H1 (cell line): Measurements from ENCODE around the gene SETD1B. TPM values are rescaled to one million over a fixed set of nuclear protein-coding genes. Genes with fewer than 3 reads are reported as not detected.

Experiments used
- CTCF ChIA-PET: fragments of 300-600 bp; sonication (Branson Sonifier 250); formaldehyde crosslinking; loops from one replicate; lab custom pipeline; 2021; ENCODE audit not compliant: partially characterized antibody; lab: Charles Lee
- POLR2A ChIA-PET: fragments of 300-600 bp; sonication (Branson Sonifier 250); formaldehyde crosslinking; loops from one replicate; lab custom pipeline; 2021; ENCODE audit warnings: inconsistent platforms; ENCODE audit not compliant: partially characterized antibody; lab: Charles Lee
- DNase-seq, 2 experiments: peaks; one replicate each; pipeline versions ENCODE4 v3.0.0 to v3.0.0-alpha.2; 2010 to 2022; ENCODE audit warnings: low spot score in 2 of 2, low read depth in 1 of 2, mixed read lengths in 1 of 2
- FAIRE-seq: peaks from 2 replicates; lab custom pipeline; 2011; peaks lifted over from hg19 to GRCh38; lab: Jason Lieb, UNC
- H2AFZ ChIP-seq: 2 replicates; pipeline ENCODE4 v1.8.1; 2012; ENCODE audit warnings: low read length, inconsistent platforms
- H2AK5ac ChIP-seq: 2 replicates; pipeline ENCODE4 v1.6.1; 2013; ENCODE audit warnings: low read depth, low read length
- H2BK120ac ChIP-seq: replicated peaks from 2 replicates; pipeline ENCODE3; 2013; ENCODE audit warnings: low read depth, low read length, inconsistent platforms
- H2BK12ac ChIP-seq: 2 replicates; pipeline ENCODE4 v1.6.1; 2013; ENCODE audit warnings: low read depth, low read length
- H2BK15ac ChIP-seq: 2 replicates; pipeline ENCODE4 v1.6.1; 2013; ENCODE audit warnings: low read length
- H2BK20ac ChIP-seq: 2 replicates; pipeline ENCODE4 v1.6.1; 2013; ENCODE audit warnings: low read length
- H2BK5ac ChIP-seq: 2 replicates; pipeline ENCODE4 v1.6.1; 2013; ENCODE audit warnings: low read depth, low read length
- H3K14ac ChIP-seq: 2 replicates; pipeline ENCODE4 v1.6.1; 2013; ENCODE audit warnings: inconsistent platforms; ENCODE audit not compliant: insufficient read length
- H3K18ac ChIP-seq: 2 replicates; pipeline ENCODE4 v1.6.1; 2013; ENCODE audit warnings: low read length; ENCODE audit errors: extremely low read depth
- H3K23ac ChIP-seq: 2 replicates; pipeline ENCODE4 v1.6.1; 2013; ENCODE audit warnings: inconsistent platforms; ENCODE audit not compliant: insufficient read length
- H3K23me2 ChIP-seq: 2 replicates; pipeline ENCODE4 v1.6.1; 2013; ENCODE audit warnings: low read depth, low read length
- H3K27ac ChIP-seq: 2 replicates; pipeline ENCODE4 v1.6.1; 2011; ENCODE audit warnings: low read depth, low read length, inconsistent platforms
- H3K27me3 ChIP-seq, 4 experiments: replicated peaks in 1 of 4; 1 replicate in 1 of 4; 2 replicates in 3 of 4; pipeline versions ENCODE4 v1.6.1 to v1.8.1; 2011 to 2013; ENCODE audit warnings: low read length in 3 of 4, mild to moderate bottlenecking in 3 of 4, inconsistent platforms in 2 of 4, mixed read lengths in 2 of 4, moderate library complexity in 1 of 4; ENCODE audit not compliant: control insufficient read depth in 3 of 4, insufficient read depth in 3 of 4; ENCODE audit errors: extremely low read depth in 1 of 4
- H3K36me3 ChIP-seq, 4 experiments: 2 replicates each; pipeline versions ENCODE4 v1.6.1 to v1.8.1; 2011 to 2013; ENCODE audit warnings: mild to moderate bottlenecking in 4 of 4, low read length in 3 of 4, moderate library complexity in 2 of 4, control low read depth in 1 of 4, inconsistent platforms in 1 of 4; ENCODE audit not compliant: insufficient read depth in 4 of 4, control insufficient read depth in 2 of 4
- H3K4ac ChIP-seq: replicated peaks from 2 replicates; pipeline ENCODE3; 2013; ENCODE audit warnings: low read length, low read depth, mixed read lengths, inconsistent platforms; ENCODE audit not compliant: insufficient read length
- H3K4me1 ChIP-seq, 4 experiments: replicated peaks in 1 of 4; 1 replicate in 1 of 4; 2 replicates in 3 of 4; pipeline versions ENCODE4 v1.6.1 to v1.8.1; 2011 to 2013; ENCODE audit warnings: low read length in 3 of 4, inconsistent platforms in 2 of 4, mixed read lengths in 1 of 4; ENCODE audit not compliant: insufficient read depth in 4 of 4, control insufficient read depth in 3 of 4
- H3K4me2 ChIP-seq, 2 experiments: 2 replicates each; pipeline versions ENCODE4 v1.6.1 to v1.8.1; 2011 to 2013; ENCODE audit warnings: low read depth in 2 of 2, low read length in 2 of 2, control low read depth in 1 of 2, inconsistent platforms in 1 of 2, mild to moderate bottlenecking in 1 of 2; ENCODE audit not compliant: insufficient read depth in 1 of 2
- H3K4me3 ChIP-seq, 4 experiments: fragments of 200-600, 300-600 bp in 1 of 4; sonication (generic), shearing (Covaris generic), sonication (Bioruptor Twin) in 1 of 4; 2 replicates each; pipeline versions ENCODE4 v1.5.1 to v1.8.1; 2011 to 2016; ENCODE audit warnings: low read length in 4 of 4, low read depth in 3 of 4, control low read depth in 2 of 4, inconsistent platforms in 2 of 4, mild to moderate bottlenecking in 2 of 4, mixed read lengths in 1 of 4, moderate library complexity in 1 of 4; ENCODE audit not compliant: insufficient read depth in 2 of 4; ENCODE audit errors: extremely low read depth in 1 of 4
- H3K56ac ChIP-seq: replicated peaks from 2 replicates; pipeline ENCODE3; 2013; ENCODE audit warnings: low read depth, mild to moderate bottlenecking, mixed read lengths, low read length, inconsistent platforms; ENCODE audit not compliant: insufficient read length
- H3K79me1 ChIP-seq: 2 replicates; pipeline ENCODE4 v1.6.1; 2013; ENCODE audit warnings: low read depth, low read length, control low read depth
- H3K79me2 ChIP-seq, 2 experiments: 2 replicates each; pipeline versions ENCODE4 v1.6.1 to v1.8.1; 2012 to 2013; ENCODE audit warnings: low read length in 2 of 2, mild to moderate bottlenecking in 2 of 2, inconsistent platforms in 1 of 2; ENCODE audit not compliant: insufficient read depth in 2 of 2, control insufficient read depth in 1 of 2
- H3K9ac ChIP-seq, 4 experiments: replicated peaks in 1 of 4; 1 replicate in 1 of 4; 2 replicates in 3 of 4; pipeline versions ENCODE4 v1.6.1 to v1.8.1; 2011 to 2013; ENCODE audit warnings: low read depth in 3 of 4, low read length in 3 of 4, control low read depth in 2 of 4, mild to moderate bottlenecking in 2 of 4, moderate library complexity in 2 of 4, inconsistent platforms in 1 of 4; ENCODE audit errors: extremely low read depth in 1 of 4
- H3K9me3 ChIP-seq, 2 experiments: 2 replicates each; pipeline versions ENCODE4 v1.6.1 to v1.8.1; 2012 to 2013; ENCODE audit warnings: mild to moderate bottlenecking in 2 of 2, moderate library complexity in 2 of 2, control low read depth in 1 of 2, inconsistent platforms in 1 of 2, low read depth in 1 of 2, low read length in 1 of 2, mixed read lengths in 1 of 2; ENCODE audit not compliant: insufficient read depth in 2 of 2
- H4K20me1 ChIP-seq, 2 experiments: replicated peaks in 1 of 2; 2 replicates each; pipeline versions ENCODE3 to v1.8.1; 2011 to 2013; ENCODE audit warnings: inconsistent platforms in 2 of 2, low read length in 2 of 2, mild to moderate bottlenecking in 1 of 2; ENCODE audit not compliant: insufficient read depth in 2 of 2, control insufficient read depth in 1 of 2
- H4K5ac ChIP-seq: 2 replicates; pipeline ENCODE4 v1.6.1; 2013; ENCODE audit warnings: low read length, low read depth, mixed read lengths, inconsistent platforms; ENCODE audit not compliant: insufficient read length
- H4K8ac ChIP-seq: 2 replicates; pipeline ENCODE4 v1.8.0; 2013; ENCODE audit warnings: mild to moderate bottlenecking, moderate library complexity, low read length, inconsistent platforms; ENCODE audit not compliant: insufficient read depth; ENCODE audit errors: extremely low read depth
- H4K91ac ChIP-seq: replicated peaks from 2 replicates; pipeline ENCODE3; 2013; ENCODE audit warnings: low read length, mixed read lengths, inconsistent platforms; ENCODE audit not compliant: insufficient read length
- BACH1 ChIP-seq: IDR thresholded peaks from 2 replicates; pipeline ENCODE4 v1.6.1; 2012; ENCODE audit warnings: low read length, improper control_type of control experiment
- BCL11A ChIP-seq, 2 experiments: IDR thresholded peaks; one replicate each; pipeline ENCODE4 v1.6.1; 2011; ENCODE audit warnings: low read depth in 2 of 2, low read length in 2 of 2, mild to moderate bottlenecking in 2 of 2
- BRCA1 ChIP-seq: IDR thresholded peaks from 2 replicates; pipeline ENCODE4 v1.6.1; 2012; ENCODE audit warnings: low read depth, low read length, improper control_type of control experiment
- CBX5 ChIP-seq: fragments of 300-800, 300-1000 bp; sonication (generic); IDR thresholded peaks from 2 replicates; pipeline ENCODE4 v1.7.1; 2016; ENCODE audit warnings: antibody characterized with exemption, low read length, low read depth
- CHD1 ChIP-seq: IDR thresholded peaks from 2 replicates; pipeline ENCODE4 v1.6.1; 2012; ENCODE audit warnings: low read depth, low read length, improper control_type of control experiment
- CREB1 ChIP-seq: IDR thresholded peaks from 2 replicates; pipeline ENCODE4 v1.6.1; 2012; ENCODE audit warnings: inconsistent platforms
- GABPA ChIP-seq: IDR thresholded peaks from 2 replicates; pipeline ENCODE4 v1.6.1; 2011; ENCODE audit warnings: mild to moderate bottlenecking, low read length, moderate library complexity, borderline replicate concordance; ENCODE audit not compliant: insufficient read depth
- JUND ChIP-seq: IDR thresholded peaks from 2 replicates; pipeline ENCODE4 v1.6.1; 2011; ENCODE audit warnings: mild to moderate bottlenecking, improper control_type of control experiment, low read length
- KDM1A ChIP-seq: fragments of 200-600, 300-600 bp; sonication (generic); IDR thresholded peaks from 2 replicates; pipeline ENCODE4 v1.7.1; 2016; ENCODE audit warnings: mild to moderate bottlenecking, low read length, borderline replicate concordance
- NANOG ChIP-seq: IDR thresholded peaks from 2 replicates; pipeline ENCODE4 v1.6.1; 2011; ENCODE audit warnings: low read length, low read depth, mild to moderate bottlenecking, inconsistent platforms; ENCODE audit not compliant: insufficient read depth, poor library complexity, severe bottlenecking
- PHF8 ChIP-seq: fragments of 200-600 bp; sonication (generic); conservative IDR thresholded peaks from 2 replicates; pipeline ENCODE4 v1.7.1; 2012; ENCODE audit warnings: low read depth, mild to moderate bottlenecking, inconsistent platforms, low read length, moderate library complexity
- RAD21 ChIP-seq, 2 experiments: IDR thresholded peaks in 1 of 2; conservative IDR thresholded peaks in 1 of 2; 2 replicates each; pipeline ENCODE4 v1.6.1; 2011; ENCODE audit warnings: low read depth in 2 of 2, low read length in 2 of 2, improper control_type of control experiment in 1 of 2, inconsistent platforms in 1 of 2, mild to moderate bottlenecking in 1 of 2, moderate library complexity in 1 of 2
- SIRT6 ChIP-seq: IDR thresholded peaks from one replicate; pipeline ENCODE4 v1.7.1; 2012; ENCODE audit warnings: low read length, inconsistent platforms
- SP2 ChIP-seq: IDR thresholded peaks from 2 replicates; pipeline ENCODE4 v1.6.1; 2012; ENCODE audit warnings: mild to moderate bottlenecking, low read length, inconsistent platforms
- SP4 ChIP-seq: IDR thresholded peaks from 2 replicates; pipeline ENCODE4 v1.6.1; 2012; ENCODE audit warnings: low read length, inconsistent platforms
- WGBS, 2 experiments: shearing (Covaris generic) in 1 of 2; methylation state at CpG; one replicate each; pipeline versions ENCODE4 v1.1.6 to v1.1.7; 2013 to 2015; ENCODE audit warnings: low lambda C conversion rate in 2 of 2, mixed read lengths in 2 of 2, inconsistent platforms in 1 of 2, low coverage in 1 of 2, missing lambda C conversion rate in 1 of 2; ENCODE audit not compliant: insufficient replicate concordance in 2 of 2, insufficient coverage in 1 of 2, insufficient read length in 1 of 2; ENCODE audit errors: extremely low coverage in 1 of 2, missing lambda C conversion rate in 1 of 2; 5-methylcytosine and 5-hydroxymethylcytosine counted together
- polyA plus RNA-seq, 7 experiments: library from polyadenylated mRNA; depleted of rRNA in 3 of 7; stranded (reverse) in 5 of 7; unstranded in 2 of 7; fragments of >200 nt in 5 of 7; fragments of 200-250 nt in 2 of 7; gene quantifications; 1 replicate in 5 of 7; 2 replicates in 1 of 7; 4 replicates in 1 of 7; pipeline versions ENCODE4 v1.2.1 to v1.2.3, GENCODE V29; 2011 to 2013; ENCODE audit warnings: missing spikeins in 2 of 7, mixed read lengths in 2 of 7
- total RNA-seq: library from RNA; stranded (reverse); fragmentation: NEBNext Ultra II Directional; extraction: Animal tissue kit (Norgen Biotek cat#: 25700); gene quantifications from 2 replicates; pipeline ENCODE4 v1.2.1, GENCODE V29; 2021

The SETD1B gene
- total and polyA plus RNA-seq, 2 of the 8 experiments (the other 6 are each of a cell fraction or from before 2014, with no cell fraction given) = 1.3 to 17.7 TPM

GRCh38 chr12:121755591-121755990, 48.2 kb upstream of the SETD1B start:
- CTCF ChIA-PET = interaction anchor here (1.0 to 1.2 kb wide), 2 partner anchors 10 to 313 kb away, joined by 3 to 5 read pairs; no protein-coding TSS in a partner anchor
- no peak for DNase-seq
- TF ChIP-seq PHF8 = no peak
- TF ChIP-seq BACH1 = no peak
- no peak for TF ChIP-seq SP2
- TF ChIP-seq CREB1 = no peak
- TF ChIP-seq SIRT6 = no peak
- TF ChIP-seq CHD1 = no peak
- TF ChIP-seq JUND = no peak
- TF ChIP-seq RAD21 (IDR thresholded peaks at IDR 0.05 in 1 of 2, conservative IDR thresholded peaks at IDR 0.05 in 1 of 2; ENCODE audit: low read depth in 2 of 2, low read length in 2 of 2) = no peak
- TF ChIP-seq BRCA1 = no peak
- no peak for TF ChIP-seq KDM1A
- TF ChIP-seq CBX5 = no peak
- no peak for TF ChIP-seq SP4
- no peak for TF ChIP-seq NANOG
- no peak for TF ChIP-seq GABPA
- TF ChIP-seq BCL11A (IDR thresholded peaks at IDR 0.05; ENCODE audit: low read depth in 2 of 2, low read length in 2 of 2) = no peak

More at GRCh38 chr12:121755591-121755990, 48.2 kb upstream of the SETD1B start:
- H4K8ac ChIP-seq = no peak overlapping the region
- H2BK15ac ChIP-seq = no peak overlapping the region
- H3K79me1 ChIP-seq = no peaks in the 10 kb centered on the region
- H3K4me2 ChIP-seq = no peak overlapping the region
- H3K4me3 ChIP-seq = no peak overlapping the region
- H3K4ac ChIP-seq = no peak overlapping the region
- H3K27ac ChIP-seq = no peak overlapping the region
- no peak overlapping the region for H4K91ac ChIP-seq
- H3K23ac ChIP-seq = no peak overlapping the region
- H3K27me3 ChIP-seq = no peaks in the 10 kb centered on the region
- FAIRE-seq = no peak
- no peak overlapping the region for H2AK5ac ChIP-seq
- H2AFZ ChIP-seq = no peak overlapping the region
- no peaks in the 10 kb centered on the region for H3K79me2 ChIP-seq
- peaks cover 5% of the 10 kb centered on the region; the same call in 1 of the 2 replicates for H3K23me2 ChIP-seq
- no peak overlapping the region for H2BK120ac ChIP-seq
- no peak overlapping the region for H3K56ac ChIP-seq
- H3K14ac ChIP-seq = no peak overlapping the region
- no peaks in the 10 kb centered on the region for H3K9me3 ChIP-seq
- H2BK12ac ChIP-seq = no peak overlapping the region
- POLR2A ChIA-PET = no interaction called here
- peaks cover 0 to 6% of the 10 kb centered on the region in 2 experiments for H4K20me1 ChIP-seq
- no peak overlapping the region for H3K9ac ChIP-seq
- no peak overlapping the region for H4K5ac ChIP-seq
- H3K18ac ChIP-seq = no peak overlapping the region
- H2BK20ac ChIP-seq = no peak overlapping the region
- no peaks in the 10 kb centered on the region for H3K4me1 ChIP-seq
- H2BK5ac ChIP-seq = no peak overlapping the region
- peaks cover 0 to 20% (median 4%) of the 10 kb centered on the region in 4 experiments; a peak in 4 of 8 replicates for H3K36me3 ChIP-seq
- 98% methylated on average over 3 of the region's 3 CpGs; no CpG with 5 or more reads in 1 of the 2 experiments for WGBS, 2 experiments
